ENCODE data around the gene SLC52A3. TPM values are rescaled to one million over a fixed set of nuclear protein-coding genes. Genes with fewer than 3 reads are reported as not detected.

Gene SLC52A3
- total and polyA plus RNA-seq, 12 donors, result 1.5 to 5.7 (median 2.7) TPM

- Histone ChIP-seq H3K9me3 (peaks cover 0 to 4% (median 0%) of the 10 kb centered on the region in 11 donors), H3K27ac (no peak overlapping the region), H3K27me3 (peaks cover 0 to 8% (median 0%) of the 10 kb centered on the region in 7 donors), H3K4me3 (no peak overlapping the region), H3K4me1 (peaks cover 0 to 21% (median 7%) of the 10 kb centered on the region in 9 donors), H3K36me3 (no peaks in the 10 kb centered on the region)
- DNase-seq (no peak), ATAC-seq (no peak)
- TF ChIP-seq CTCF (IDR thresholded peaks at IDR 0.05), result no peak
- 58 to 62% methylated on average over 9 of the region's 9 CpGs for WGBS, 2 donors
- intact Hi-C loops (cut with DNase I), result no loop called here
These were observed 4.5 kb upstream of the SLC52A3 start for GRCh38 chr20:772806-773205.

- no peak overlapping the region for H3K27ac ChIP-seq
- WGBS, 2 donors, result 79 to 80% methylated on average over 9 of the region's 9 CpGs
- DNase-seq (no peak), ATAC-seq (no peak)
- intact Hi-C loops (cut with DNase I), result no loop called here
- peaks cover 0 to 21% (median 7%) of the 10 kb centered on the region in 9 donors for H3K4me1 ChIP-seq
- H3K4me3 ChIP-seq, result no peak overlapping the region
- no peaks in the 10 kb centered on the region for H3K36me3 ChIP-seq
- H3K27me3 ChIP-seq, result peaks cover 0 to 8% (median 0%) of the 10 kb centered on the region in 7 donors
- H3K9me3 ChIP-seq, result peaks cover 0 to 4% (median 0%) of the 10 kb centered on the region in 11 donors
- TF ChIP-seq CTCF (IDR thresholded peaks at IDR 0.05), result no peak
These were observed 3.6 kb upstream of the SLC52A3 start for GRCh38 chr20:771741-772464.

GRCh38 chr20:770691-771090 is 2.4 kb upstream of the SLC52A3 start:
- Histone ChIP-seq H3K4me1 (peaks cover 0 to 18% (median 7%) of the 10 kb centered on the region in 9 donors), H3K4me3 (no peak overlapping the region), H3K27me3 (peaks cover 0 to 8% (median 0%) of the 10 kb centered on the region in 7 donors), H3K27ac (no peak overlapping the region), H3K9me3 (peaks cover 0 to 4% (median 0%) of the 10 kb centered on the region in 11 donors), H3K36me3 (peaks cover 0 to under 1% (median 0%) of the 10 kb centered on the region in 9 donors)
- ATAC-seq (no peak), DNase-seq (no peak)
- 92 to 94% methylated on average over 2 of the region's 2 CpGs for WGBS, 2 donors
- no peak for TF ChIP-seq CTCF (IDR thresholded peaks at IDR 0.05)
- intact Hi-C loops (cut with DNase I), result no loop called here

- Histone ChIP-seq H3K4me1 (peaks cover 0 to 17% (median 7%) of the 10 kb centered on the region in 9 donors), H3K27ac (peak overlapping the region in 1 of 10 donors; percentile 88), H3K4me3 (peak overlapping the region in 1 of 10 donors; percentile 54), H3K27me3 (peaks cover 0 to 8% (median 0%) of the 10 kb centered on the region in 7 donors), H3K9me3 (peaks cover 0 to 4% (median 0%) of the 10 kb centered on the region in 11 donors), H3K36me3 (peaks cover 0 to 29% (median 0%) of the 10 kb centered on the region in 9 donors)
- 93 to 96% methylated on average over 1 of the region's 1 CpG for WGBS, 2 donors
- DNase-seq (no peak), ATAC-seq (no peak)
- intact Hi-C loops (cut with DNase I), result no loop called here
- TF ChIP-seq CTCF (IDR thresholded peaks at IDR 0.05), result no peak
These were observed 1.4 kb downstream of the SLC52A3 start for GRCh38 chr20:766906-767305.

Data from heart right ventricle (tissue), 16 donors.